HEK293 (cell line): ENCODE results near the gene CD81.

Experiments
- CTCF ChIP-seq: fragments of 450-650 bp; formaldehyde crosslinking; IDR thresholded peaks from 2 replicates; pipeline ENCODE4 v1.5.1; 2016; ENCODE audit warnings: missing biosample characterization, missing genetic modification characterization
- KLF1 ChIP-seq: fragments of 450-650 bp; formaldehyde crosslinking; IDR thresholded peaks from 2 replicates; pipeline ENCODE4 v1.5.1; 2016; ENCODE audit warnings: missing biosample characterization, missing genetic modification characterization
- MYNN ChIP-seq: fragments of 450-650 bp; formaldehyde crosslinking; IDR thresholded peaks from 2 replicates; pipeline ENCODE4 v1.5.1; 2016; ENCODE audit warnings: missing biosample characterization, missing genetic modification characterization, borderline replicate concordance
- MZF1 ChIP-seq: fragments of 450-650 bp; formaldehyde crosslinking; IDR thresholded peaks from 2 replicates; pipeline ENCODE4 v1.5.1; 2017; ENCODE audit warnings: missing biosample characterization, missing genetic modification characterization, borderline replicate concordance
- SP7 ChIP-seq: fragments of 450-650 bp; formaldehyde crosslinking; IDR thresholded peaks from 2 replicates; pipeline ENCODE4 v1.5.1; 2016; ENCODE audit warnings: missing biosample characterization, missing genetic modification characterization
- ZBTB26 ChIP-seq: fragments of 450-650 bp; formaldehyde crosslinking; optimal IDR thresholded peaks from 2 replicates; pipeline ENCODE3; 2016; ENCODE audit warnings: missing biosample characterization, mild to moderate bottlenecking, missing genetic modification characterization
- ZNF776 ChIP-seq: fragments of 450-650 bp; formaldehyde crosslinking; IDR thresholded peaks from 2 replicates; pipeline ENCODE4 v1.5.0; 2017; ENCODE audit warnings: missing biosample characterization, missing genetic modification characterization, borderline replicate concordance

- no peak for TF ChIP-seq ZBTB26 (tag by site-specific recombination)
- no peak for TF ChIP-seq CTCF (tag by site-specific recombination)
- no peak for TF ChIP-seq KLF1 (tag by site-specific recombination)
- TF ChIP-seq MYNN (tag by site-specific recombination): no peak
- no peak for TF ChIP-seq MZF1 (tag by site-specific recombination)
- no peak for TF ChIP-seq ZNF776 (tag by site-specific recombination)
- TF ChIP-seq SP7 (tag by site-specific recombination): no peak
Observed at GRCh38 chr11:2406451-2406850, 29.3 kb downstream of the CD81 start.
